HepG2 (cell line): ENCODE measurements around the gene UBE2I. TPM values are rescaled to one million over a fixed set of nuclear protein-coding genes. Genes with fewer than 3 reads are reported as not detected.
A peak's percentile ranks its signal among the peaks of the same experiment; 100 is the strongest.

Source experiments
- ATAC-seq: fragments of 200-7000 bp; cut with Tn5 transposase; 3 replicates; pipeline ENCODE4 v1.9.1; 2020; ENCODE audit warnings: mild to moderate bottlenecking, moderate library complexity
- BruUV-seq: library from RNA; stranded (reverse); fragments of 400-500 nt; replicated peaks from 2 replicates; lab custom pipeline; 2021; lab: Mats Ljungman, UMichigan
- CTCF ChIA-PET: fragments of 300-600 bp; formaldehyde crosslinking; extraction: SDS; loops from one replicate; lab custom pipeline; 2021; ENCODE audit warnings: low total read pairs, inconsistent platforms, low intra/inter-chr PET ratio; lab: Yijun Ruan, JAX
- POLR2A ChIA-PET: fragments of 350-600 bp; sonication (Branson Sonifier 250); formaldehyde crosslinking; loops from one replicate; lab custom pipeline; 2020; ENCODE audit warnings: antibody characterized with exemption, inconsistent platforms; lab: Yijun Ruan, JAX
- DNase-seq: peaks from one replicate; pipeline ENCODE4 v3.0.0-alpha.2; 2015; ENCODE audit warnings: low spot score
- FAIRE-seq: peaks from 3 replicates; lab custom pipeline; 2011; peaks lifted over from hg19 to GRCh38; lab: Jason Lieb, UNC
- H2AFZ ChIP-seq: one replicate; pipeline ENCODE4 v1.6.1; 2011; ENCODE audit warnings: low read length, inconsistent platforms
- H3K27ac ChIP-seq: fragments of 300-600 bp; 3 replicates; pipeline ENCODE4 v1.8.0; 2011; ENCODE audit warnings: mixed run types, mild to moderate bottlenecking, mixed read lengths, low read length, inconsistent platforms; ENCODE audit not compliant: insufficient read depth; ENCODE audit errors: extremely low read length
- H3K27me3 ChIP-seq, 2 experiments: fragments of 200-600 bp in 1 of 2; 2 replicates in 1 of 2; 3 replicates in 1 of 2; pipeline versions ENCODE4 v1.6.0 to v1.8.0; 2011; ENCODE audit warnings: low read length in 2 of 2, mild to moderate bottlenecking in 2 of 2, moderate library complexity in 2 of 2, inconsistent platforms in 1 of 2; ENCODE audit not compliant: insufficient read depth in 2 of 2, control insufficient read depth in 1 of 2
- H3K36me3 ChIP-seq, 2 experiments: fragments of 200-600 bp in 1 of 2; replicated peaks in 1 of 2; 2 replicates in 1 of 2; 3 replicates in 1 of 2; pipeline versions ENCODE4 v1.5.1 to v1.8.0; 2011; ENCODE audit warnings: low read length in 2 of 2, inconsistent platforms in 1 of 2; ENCODE audit not compliant: insufficient read depth in 2 of 2, control insufficient read depth in 1 of 2
- H3K4me1 ChIP-seq: 2 replicates; pipeline ENCODE4 v1.5.1; 2012; ENCODE audit warnings: low read length, inconsistent platforms; ENCODE audit not compliant: insufficient read depth
- H3K4me2 ChIP-seq: 2 replicates; pipeline ENCODE4 v1.6.0; 2011; ENCODE audit warnings: low read depth, low read length, inconsistent platforms
- H3K4me3 ChIP-seq, 3 experiments: fragments of 200-600 bp in 1 of 3; sonication (generic), shearing (Covaris generic) in 1 of 3; replicated peaks in 1 of 3; 2 replicates each; pipeline ENCODE4 v1.5.1; 2011 to 2016; ENCODE audit warnings: low read length in 3 of 3, inconsistent platforms in 2 of 3, low read depth in 2 of 3, mild to moderate bottlenecking in 2 of 3, control low read depth in 1 of 3, mixed read lengths in 1 of 3; ENCODE audit not compliant: insufficient read depth in 1 of 3
- H3K79me2 ChIP-seq: one replicate; pipeline ENCODE4 v1.6.1; 2011; ENCODE audit warnings: low read length, inconsistent platforms; ENCODE audit not compliant: insufficient read depth
- H3K9ac ChIP-seq: 2 replicates; pipeline ENCODE4 v1.6.0; 2011; ENCODE audit warnings: mild to moderate bottlenecking, low read depth, low read length, inconsistent platforms; ENCODE audit not compliant: insufficient read depth
- H3K9me3 ChIP-seq: 2 replicates; pipeline ENCODE4 v1.5.1; 2012; ENCODE audit warnings: mild to moderate bottlenecking, low read length
- H4K20me1 ChIP-seq: 2 replicates; pipeline ENCODE4 v1.6.0; 2011; ENCODE audit warnings: inconsistent platforms, mild to moderate bottlenecking, low read length, moderate library complexity; ENCODE audit not compliant: insufficient read depth
- FOXO1 ChIP-seq: sonication (generic); formaldehyde crosslinking; IDR thresholded peaks from 2 replicates; pipeline ENCODE4 v1.4.0; 2020; ENCODE audit warnings: missing genetic modification reagents
- KAT8 ChIP-seq: IDR thresholded peaks from 2 replicates; pipeline ENCODE4 v1.6.1; 2016; ENCODE audit warnings: missing genetic modification reagents, missing compliant biosample characterization
- ZFP91 ChIP-seq: sonication (generic); formaldehyde crosslinking; IDR thresholded peaks from 2 replicates; pipeline ENCODE4 v1.9.0; 2022; ENCODE audit warnings: missing genetic modification reagents, mild to moderate bottlenecking, borderline replicate concordance
- ZNF768 ChIP-seq: sonication (generic); formaldehyde crosslinking; IDR thresholded peaks from 2 replicates; pipeline ENCODE4 v1.4.0; 2020; ENCODE audit warnings: missing genetic modification reagents
- WGBS: methylation state at CpG from one replicate; pipeline ENCODE4 v1.1.6; 2017; ENCODE audit warnings: low lambda C conversion rate; 5-methylcytosine and 5-hydroxymethylcytosine counted together
- in situ Hi-C: cut with HindIII; loops from 2 replicates; pipeline ENCODE4 v1.10.0; 2017; ENCODE audit warnings: low pct_unique_long_range_greater_than_20kb; ENCODE audit not compliant: extremely low pct_ligation_motif_present
- intact Hi-C: fragments of 100-400 bp; cut with micrococcal nuclease; formaldehyde crosslinking; loops from one replicate; pipeline ENCODE4 v1.10.0; 2022; ENCODE audit not compliant: unreplicated experiment
- polyA plus RNA-seq, 8 experiments: library from polyadenylated mRNA; depleted of rRNA in 3 of 8; stranded (reverse) in 7 of 8; unstranded in 1 of 8; fragments of >200 nt; fragmentation: Illumina TruSeq in 4 of 8; extraction: Trizol in 4 of 8; gene quantifications; 2 replicates each; pipeline versions ENCODE4 v1.2.1 to v1.2.3, GENCODE V29; 2011 to 2016; ENCODE audit warnings: low read depth in 4 of 8, missing spikeins in 1 of 8, mixed read lengths in 1 of 8; ENCODE audit not compliant: insufficient read depth in 1 of 8
- total RNA-seq, 5 experiments: library from RNA; depleted of rRNA; stranded (reverse); fragments of >200 nt; fragmentation: Illumina TruSeq; extraction: Trizol; gene quantifications; 2 replicates each; pipeline ENCODE4 v1.2.3, GENCODE V29; 2016; ENCODE audit warnings: low read depth in 1 of 5

The UBE2I gene
- total and polyA plus RNA-seq, 2 of the 13 experiments (the other 11 are each of a cell fraction or from before 2014, with no cell fraction given): 75.8 to 98.9 TPM

DNA sequence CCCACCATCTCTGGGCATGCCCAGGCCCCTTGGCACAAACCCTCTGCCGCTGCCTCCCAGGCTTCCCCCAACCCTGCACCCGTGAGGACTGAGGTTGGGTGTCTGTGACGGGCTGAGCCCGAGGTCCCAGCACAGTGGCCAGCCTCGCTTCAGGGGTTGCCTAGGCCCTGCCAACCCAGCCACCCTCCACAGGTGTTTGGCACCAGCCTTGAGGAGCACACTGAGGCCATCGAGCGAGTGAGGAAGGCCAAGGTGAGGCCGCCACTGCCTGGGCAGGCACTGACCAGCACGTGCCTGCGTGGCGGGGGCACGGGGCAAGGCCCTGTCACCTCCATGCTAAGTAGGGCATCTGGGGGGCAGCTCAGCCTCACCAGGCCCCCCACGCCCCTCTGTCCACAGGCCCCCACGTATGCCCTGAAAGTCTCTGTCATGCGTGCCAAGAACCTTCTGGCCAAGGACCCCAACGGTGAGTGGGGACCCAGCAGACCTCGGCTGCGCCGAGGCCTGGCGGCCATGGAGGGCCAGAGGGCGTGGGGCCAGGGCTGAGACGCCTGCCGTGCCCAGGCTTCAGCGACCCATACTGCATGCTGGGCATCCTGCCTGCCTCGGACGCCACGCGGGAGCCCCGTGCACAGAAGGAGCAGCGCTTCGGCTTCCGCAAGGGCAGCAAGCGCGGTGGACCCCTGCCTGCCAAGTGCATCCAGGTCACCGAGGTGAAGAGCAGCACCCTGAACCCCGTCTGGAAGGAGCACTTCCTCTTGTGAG, 31.5 kb downstream of the UBE2I start:
- ChIA-PET POLR2A (no interaction called here), CTCF (no interaction called here)
- ATAC-seq (no peak), DNase-seq (no peak), FAIRE-seq (no peak)
- Histone ChIP-seq H4K20me1 (no peaks in the 10 kb centered on the region), H3K9me3 (no peaks in the 10 kb centered on the region), H3K4me2 (no peak overlapping the region), H3K4me1 (peaks cover 19% of the 10 kb centered on the region), H3K79me2 (no peaks in the 10 kb centered on the region), H3K36me3 (no peaks in the 10 kb centered on the region), H3K27ac (no peak overlapping the region), H3K9ac (no peak overlapping the region), H2AFZ (no peak overlapping the region), H3K27me3 (peaks cover 4 to 40% of the 10 kb centered on the region in 2 experiments; a peak in 3 of 5 replicates), H3K4me3 (no peak overlapping the region)
- no TSS peak for BruUV-seq
- TF ChIP-seq ZFP91 (CRISPR knock-in tag) (no peak), KAT8 (CRISPR knock-in tag) (no peak), ZNF768 (CRISPR knock-in tag) (peak; percentile 43; the same call in 1 of the 2 replicates), FOXO1 (CRISPR knock-in tag) (no peak)
- in situ Hi-C loops (no loop called here), intact Hi-C loops (no loop called here)
- 53% methylated on average over 3 of the region's 36 CpGs for WGBS
